AG20443 (cell line): Measurements from ENCODE around the gene GCKR.

Experiments used
- DNase-seq: peaks from one replicate; pipeline ENCODE4 v3.0.0; 2012; ENCODE audit warnings: low spot score, mixed read lengths

Gene GCKR

GRCh38 chr2:27572998-27573429, 76.4 kb downstream of the GCKR start:
- DNase-seq: no peak
